CMK (cell line): ENCODE results near the gene MED13L.

Experiments used
- DNase-seq: peaks from one replicate; pipeline ENCODE4 v3.0.0-alpha.2; 2010; ENCODE audit warnings: low read depth

The MED13L gene

DNA sequence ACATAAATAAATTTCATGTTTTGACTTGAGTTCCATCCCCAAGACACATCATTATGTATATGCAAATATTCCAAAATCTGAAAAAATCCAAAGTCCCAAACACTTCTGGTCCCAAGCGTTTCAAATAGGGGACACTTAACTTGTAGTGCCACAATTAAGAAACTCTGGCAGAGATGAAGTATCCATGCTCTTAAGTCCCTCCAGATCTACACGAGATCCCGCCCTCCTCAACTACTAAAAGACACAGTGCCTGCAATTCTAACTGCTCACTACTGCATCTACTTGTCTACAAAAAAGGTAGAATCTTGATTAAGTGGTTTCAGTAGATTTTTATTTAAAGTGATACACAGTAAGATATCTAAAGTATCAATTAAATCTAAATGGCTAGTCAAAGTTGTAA, 97.0 kb downstream of the MED13L start:
- no peak for DNase-seq

DNA sequence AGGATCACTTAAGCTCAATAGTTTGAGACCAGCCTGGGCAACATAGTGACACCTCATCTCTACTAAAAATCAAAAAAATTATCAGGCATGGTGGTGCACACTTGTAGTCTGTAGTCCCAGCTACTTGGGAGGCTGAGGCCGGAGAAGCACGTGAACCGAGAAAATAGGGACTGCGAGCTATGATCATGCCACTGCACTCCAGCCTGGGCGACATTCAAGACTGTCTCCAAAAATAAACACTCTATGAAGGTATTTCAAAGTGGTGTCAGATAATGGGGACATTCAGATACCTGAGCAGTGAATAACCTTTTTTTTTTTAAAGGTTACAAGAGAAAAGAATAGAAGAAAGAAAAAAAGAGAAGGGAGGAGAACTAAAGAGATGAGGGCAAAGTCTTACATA, 98.1 kb downstream of the MED13L start:
- no peak for DNase-seq

DNA sequence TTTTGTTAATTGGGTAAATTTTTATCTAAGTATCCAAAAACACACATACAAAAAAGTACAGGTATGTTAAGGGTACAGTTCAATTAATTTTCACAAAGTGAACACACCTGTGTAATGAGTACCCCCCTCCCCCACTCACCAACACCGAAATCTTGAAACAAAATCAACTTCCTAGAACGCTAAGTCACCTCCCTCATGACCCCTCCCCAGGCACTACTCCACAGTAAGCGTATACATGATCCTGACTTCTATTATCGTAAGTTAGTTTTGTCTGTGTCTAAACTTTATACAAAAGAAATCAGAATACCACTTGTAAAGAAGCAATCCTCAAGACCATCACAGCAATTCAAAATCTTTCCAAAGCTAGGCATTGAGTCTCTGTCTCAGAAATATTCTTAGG, 100.5 kb downstream of the MED13L start:
- no peak for DNase-seq

DNA sequence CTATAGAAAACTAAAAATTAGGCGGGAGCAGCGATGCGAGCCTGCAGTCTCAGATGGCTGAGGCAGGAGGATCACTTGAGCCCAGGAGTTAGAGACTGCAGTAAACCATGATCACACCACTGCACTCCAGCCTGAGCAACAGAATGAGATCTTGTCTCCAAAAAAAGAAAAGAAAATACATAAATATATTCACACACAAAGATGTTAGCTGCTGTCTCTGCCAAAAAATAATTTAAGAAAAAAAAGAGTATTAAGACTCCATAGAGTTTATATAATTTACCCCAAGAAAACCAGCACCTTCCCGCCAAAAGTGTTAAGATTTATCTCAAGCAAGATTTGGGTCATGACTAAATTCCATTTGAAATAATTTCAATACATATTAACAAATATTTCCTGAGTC, 102.6 kb downstream of the MED13L start:
- DNase-seq, result no peak

DNA sequence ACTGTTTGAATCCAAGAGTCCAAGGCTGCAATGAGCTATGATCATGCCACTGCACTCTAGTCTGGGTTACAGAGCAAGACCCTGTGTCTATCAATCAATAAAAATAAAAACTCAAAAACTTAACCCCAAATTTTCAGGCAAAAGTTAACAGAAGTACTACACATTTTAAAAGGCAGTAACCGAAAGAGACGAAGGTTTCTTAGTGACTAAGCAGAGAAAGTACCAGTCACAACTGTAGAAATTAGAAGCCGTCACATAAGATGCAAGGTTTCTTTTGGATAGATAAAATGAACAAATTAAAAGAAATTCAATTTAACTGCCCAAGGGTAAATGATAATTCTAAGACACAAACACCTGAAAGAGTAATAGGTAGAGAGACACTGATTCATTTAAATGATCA, 103.5 kb downstream of the MED13L start:
- DNase-seq, result no peak

DNA sequence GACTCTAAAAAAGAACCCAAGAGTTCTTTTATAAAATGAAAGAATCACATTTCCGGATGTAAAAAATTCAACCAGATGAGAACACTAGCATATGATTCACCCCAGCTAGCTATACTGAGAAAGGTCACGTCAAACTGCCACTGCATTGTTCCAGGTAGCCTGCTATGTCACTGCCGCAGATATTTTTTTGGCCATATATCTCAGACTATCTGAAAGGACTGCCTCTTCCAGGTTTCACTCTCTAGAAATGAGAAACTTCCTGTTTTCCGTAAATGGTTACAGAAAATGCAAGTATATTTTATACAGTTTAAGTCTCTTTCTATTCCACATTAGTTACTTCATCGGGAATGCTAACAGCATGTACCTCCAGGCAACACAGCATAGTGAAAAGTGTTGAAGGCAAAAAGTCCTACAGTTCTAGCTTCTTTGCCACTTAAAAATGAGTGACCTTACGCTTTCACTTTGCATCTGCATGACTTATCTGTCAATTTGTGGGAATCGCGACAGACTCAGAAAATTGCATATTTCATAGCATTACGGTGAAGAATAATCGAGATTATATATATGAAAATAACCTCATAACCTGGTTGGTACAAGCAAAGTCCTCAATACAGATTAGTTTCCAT, 105.2 kb downstream of the MED13L start:
- DNase-seq, result no peak

DNA sequence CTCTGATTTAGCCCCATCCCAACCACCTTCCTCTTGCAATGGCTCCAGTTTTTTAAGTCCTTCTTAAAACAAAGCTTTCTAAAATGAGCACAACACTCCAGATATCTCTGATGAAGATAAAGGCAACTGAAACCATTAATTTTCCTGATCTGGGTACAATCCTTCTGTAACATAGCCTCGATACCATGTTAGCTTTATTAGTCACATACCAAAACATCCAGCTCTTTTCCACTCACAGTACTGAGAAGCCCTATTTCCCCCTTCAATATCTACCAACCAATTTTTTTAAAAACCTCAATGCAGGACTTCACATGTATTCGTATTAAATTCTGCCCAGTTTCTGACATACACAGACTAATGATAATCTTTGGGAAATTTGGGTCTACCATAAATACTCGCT, 105.9 kb downstream of the MED13L start:
- no peak for DNase-seq

DNA sequence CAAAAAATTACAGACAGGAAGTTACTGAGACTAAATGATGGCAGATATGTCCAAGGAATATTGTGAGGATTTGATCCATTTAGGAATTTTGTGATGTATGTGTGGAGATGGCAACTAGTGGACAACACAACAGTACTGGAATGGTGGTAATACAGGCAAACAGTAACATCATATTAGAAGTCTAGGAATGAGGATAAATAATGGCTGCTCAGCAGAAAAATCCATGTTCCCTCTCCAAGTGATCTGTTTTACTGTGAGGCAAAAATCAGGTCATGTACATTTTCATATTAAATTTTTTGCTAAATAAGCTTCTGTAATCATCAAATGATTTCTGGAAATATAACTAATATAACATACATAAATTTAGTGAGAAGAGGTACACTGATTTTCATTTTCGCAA, 108.4 kb downstream of the MED13L start:
- DNase-seq, result no peak

DNA sequence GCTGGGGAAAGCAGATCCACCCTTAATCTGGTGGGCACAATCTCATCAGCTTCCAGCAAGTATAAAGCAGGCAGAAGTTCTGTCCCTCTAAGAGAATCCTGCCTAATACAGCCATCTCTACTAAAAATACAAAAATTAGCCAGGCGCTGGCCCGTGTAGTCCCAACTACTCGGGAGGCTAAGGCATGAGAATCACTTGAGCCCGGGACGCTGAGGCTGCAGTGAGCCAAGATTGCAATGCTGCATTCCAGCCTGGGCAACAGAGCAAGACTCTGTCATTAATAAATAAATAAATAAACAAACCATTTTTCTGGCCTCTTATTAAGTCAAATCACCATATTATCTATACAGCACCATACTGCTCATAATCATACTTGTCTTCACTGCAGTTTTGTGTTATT, 111.2 kb downstream of the MED13L start:
- DNase-seq, result no peak

DNA sequence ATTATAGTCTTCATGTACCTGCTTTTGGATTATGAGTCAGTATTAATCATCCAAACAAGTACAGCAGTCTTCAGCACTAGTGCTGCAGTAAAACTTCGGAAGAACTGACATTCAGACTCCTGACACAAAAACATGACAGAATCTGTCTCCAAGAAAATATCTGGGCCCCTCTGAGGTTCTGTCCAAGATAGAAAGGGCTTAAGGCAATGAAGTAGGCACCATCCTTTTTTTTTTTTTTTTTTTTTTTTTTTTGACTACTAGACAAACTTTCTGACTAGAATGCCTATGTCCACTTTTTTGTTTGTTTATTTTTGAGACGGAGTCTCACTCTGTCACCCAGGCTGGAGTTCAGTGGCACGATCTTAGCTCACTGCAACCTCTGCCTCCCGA, 112.5 kb downstream of the MED13L start:
- no peak for DNase-seq

DNA sequence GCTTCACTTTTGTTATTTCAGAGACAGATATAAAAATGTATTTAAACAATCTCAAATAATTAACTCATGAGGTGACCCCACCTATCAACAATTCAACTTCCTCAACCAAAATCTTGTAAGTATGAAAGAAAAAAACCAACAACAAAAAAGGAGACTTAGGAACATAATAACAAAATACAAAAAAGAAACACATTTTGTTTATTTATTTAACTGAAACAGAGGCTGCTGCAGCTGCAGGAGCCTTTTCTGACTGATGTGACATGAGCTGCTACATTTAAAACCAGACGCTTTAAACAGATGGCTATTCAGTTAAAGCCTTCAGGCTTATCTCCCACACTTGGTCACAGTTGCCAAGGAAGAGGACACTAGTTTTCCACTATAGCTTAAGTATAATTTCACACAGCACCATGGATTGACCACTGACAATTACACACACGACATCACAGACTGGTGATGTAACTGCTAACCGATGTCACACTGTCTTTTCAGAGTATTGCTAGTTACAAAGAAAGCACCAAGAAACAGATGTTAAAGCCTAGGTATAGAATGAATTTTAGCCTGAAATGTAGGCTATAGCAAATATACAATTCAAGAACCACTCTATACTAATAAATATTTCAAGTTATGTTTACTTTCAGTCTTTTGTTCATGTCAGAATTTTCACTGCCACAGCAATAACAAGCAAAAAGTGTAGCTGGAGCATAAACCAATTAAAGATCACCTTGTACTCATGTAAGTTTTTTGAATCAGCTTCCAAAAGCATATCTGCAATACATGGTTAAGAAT, 113.0 kb downstream of the MED13L start:
- peak; percentile 12 for DNase-seq

DNA sequence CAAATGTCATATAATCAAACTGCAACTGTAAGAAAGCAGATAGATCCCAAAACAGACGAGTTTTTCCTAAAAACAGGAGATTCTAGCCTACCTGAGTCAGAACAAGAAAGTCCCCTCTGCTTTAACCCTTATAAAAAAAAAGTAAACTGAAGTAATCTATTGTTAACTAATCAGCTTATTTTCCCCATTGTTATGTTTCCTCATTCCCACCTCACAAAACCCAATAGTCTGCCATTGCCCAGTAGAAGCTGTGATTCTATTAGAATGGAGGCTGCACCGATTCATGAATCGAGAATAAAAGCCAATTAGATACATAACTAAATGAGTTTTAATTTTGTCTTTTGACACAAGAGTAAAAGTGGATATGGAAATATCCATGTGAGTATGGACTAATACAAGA, 115.4 kb downstream of the MED13L start:
- DNase-seq, result no peak

DNA sequence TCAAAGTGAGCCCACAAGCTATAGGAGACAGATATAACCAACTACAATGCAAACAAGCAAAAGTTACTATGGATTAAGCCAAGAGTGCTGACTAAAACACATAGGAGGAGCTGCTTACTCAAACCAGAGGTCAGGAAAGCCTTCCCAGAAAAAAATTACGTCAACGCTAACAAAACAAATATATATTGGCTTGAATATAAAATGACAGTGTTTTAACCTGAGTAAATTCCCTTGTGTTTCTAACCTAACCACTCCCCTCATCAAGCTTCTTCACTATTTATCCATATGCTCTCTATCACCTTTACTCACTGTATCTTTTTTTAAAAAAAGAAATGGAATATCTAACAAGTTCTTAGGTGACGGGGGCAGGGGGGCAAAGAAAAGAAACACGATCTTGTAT, 115.9 kb downstream of the MED13L start:
- no peak for DNase-seq

DNA sequence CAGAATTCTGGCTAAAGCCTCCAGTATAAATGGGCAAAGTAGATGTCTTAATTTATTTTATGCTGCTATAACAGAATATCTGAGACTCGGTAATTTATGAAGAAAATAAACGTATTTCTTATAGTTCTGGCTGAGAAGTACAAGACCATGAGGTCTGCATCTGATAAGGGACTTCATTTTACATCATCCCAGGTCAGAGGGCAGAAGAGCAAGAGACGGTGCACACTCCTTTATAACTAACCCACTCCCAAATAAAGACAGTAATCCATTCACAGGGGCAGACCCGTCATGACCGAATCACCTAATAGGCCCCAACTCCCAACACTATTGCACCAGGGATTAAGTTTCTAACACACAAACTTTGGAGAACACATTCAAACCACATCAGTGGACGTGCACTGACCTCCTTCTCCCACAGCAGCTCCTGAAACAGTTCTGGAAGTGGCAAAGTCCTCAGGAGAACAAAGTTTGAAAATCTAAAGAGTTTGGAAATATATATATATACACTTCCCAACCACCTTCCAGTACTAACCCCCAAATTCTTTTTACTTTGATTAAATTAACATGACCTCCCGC, 116.5 kb downstream of the MED13L start:
- DNase-seq, result no peak

DNA sequence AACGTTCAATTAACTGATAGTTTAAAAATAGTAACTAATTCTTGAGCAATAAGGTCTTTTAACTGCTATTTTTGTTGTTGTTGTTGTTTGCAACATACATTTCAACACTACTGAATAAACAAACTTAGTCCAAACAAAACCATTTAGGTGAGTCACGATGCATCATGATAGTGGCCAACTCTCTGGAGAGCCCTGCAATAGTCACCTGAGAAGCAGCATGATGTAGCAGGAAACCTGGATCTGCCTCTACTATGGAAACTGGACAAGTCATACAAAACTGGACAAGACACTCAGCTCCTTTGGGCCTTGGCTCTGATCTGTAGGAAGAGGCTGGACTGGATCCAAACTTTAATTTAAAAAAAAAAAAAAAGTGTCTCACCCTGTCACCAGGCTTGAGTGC, 117.3 kb downstream of the MED13L start:
- no peak for DNase-seq

DNA sequence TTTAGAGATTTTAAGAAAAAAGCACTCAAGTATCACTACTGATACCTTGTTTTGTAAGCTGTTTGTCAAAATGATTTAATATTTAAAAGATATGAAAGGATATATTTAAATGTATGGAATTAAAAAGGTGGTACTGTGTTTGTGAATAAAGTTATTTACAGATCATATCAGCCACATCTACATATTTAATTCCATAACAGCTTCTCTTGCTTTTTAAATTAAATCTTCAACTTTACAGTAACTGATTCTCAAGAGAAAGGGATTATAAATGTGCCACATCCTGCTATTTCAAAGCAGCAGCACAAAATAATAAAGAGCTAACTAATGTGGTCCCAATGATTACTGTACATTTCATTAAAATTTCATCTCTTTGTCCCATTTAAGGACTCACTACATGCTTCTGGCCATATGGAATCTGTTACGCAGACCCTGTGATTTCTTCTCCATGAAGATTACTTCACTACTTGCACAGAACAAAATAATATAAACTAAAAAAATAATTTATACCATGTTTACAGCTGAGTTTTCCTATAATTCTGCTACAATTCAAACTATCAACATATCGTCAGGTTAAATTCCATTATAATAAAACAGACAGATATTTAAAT, 117.8 kb downstream of the MED13L start:
- no peak for DNase-seq

DNA sequence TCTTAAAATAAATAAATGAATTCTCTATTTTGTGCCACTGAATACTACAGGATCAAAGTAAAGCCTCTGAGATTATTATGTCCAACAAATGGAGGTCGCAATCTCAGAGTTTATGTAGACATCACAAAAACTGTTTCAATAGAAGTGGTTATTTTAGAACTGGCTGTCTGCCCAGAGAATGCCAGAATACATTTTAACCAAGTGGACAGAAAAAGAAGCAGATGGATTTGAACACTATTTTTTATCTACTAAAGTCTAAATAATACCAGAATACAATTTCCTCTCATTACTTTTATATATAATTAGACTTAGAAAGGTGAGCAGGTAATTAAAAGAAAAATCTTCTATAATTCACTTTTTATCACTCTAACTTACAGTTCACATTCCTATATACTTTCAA, 118.3 kb downstream of the MED13L start:
- no peak for DNase-seq

DNA sequence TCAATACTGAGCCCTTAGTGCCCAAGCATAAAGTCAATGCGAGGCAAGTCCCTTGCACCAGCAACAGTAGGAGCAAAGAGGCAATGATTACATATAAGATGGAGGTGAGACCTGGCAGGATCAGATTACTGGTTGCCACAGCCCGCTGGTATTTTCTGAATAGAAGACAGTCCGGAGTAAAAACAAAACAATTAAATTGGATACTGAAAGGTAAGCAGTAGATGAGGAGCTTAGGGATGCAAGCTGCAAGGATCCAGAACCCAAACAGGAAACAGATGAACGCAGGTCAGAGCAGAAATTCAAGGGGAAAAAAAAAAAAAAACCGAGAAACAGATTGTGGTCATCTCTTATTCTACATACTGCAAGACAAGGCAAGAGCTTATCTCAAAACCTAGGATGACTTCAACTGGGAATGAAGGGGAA, 119.6 kb downstream of the MED13L start:
- DNase-seq, result no peak

DNA sequence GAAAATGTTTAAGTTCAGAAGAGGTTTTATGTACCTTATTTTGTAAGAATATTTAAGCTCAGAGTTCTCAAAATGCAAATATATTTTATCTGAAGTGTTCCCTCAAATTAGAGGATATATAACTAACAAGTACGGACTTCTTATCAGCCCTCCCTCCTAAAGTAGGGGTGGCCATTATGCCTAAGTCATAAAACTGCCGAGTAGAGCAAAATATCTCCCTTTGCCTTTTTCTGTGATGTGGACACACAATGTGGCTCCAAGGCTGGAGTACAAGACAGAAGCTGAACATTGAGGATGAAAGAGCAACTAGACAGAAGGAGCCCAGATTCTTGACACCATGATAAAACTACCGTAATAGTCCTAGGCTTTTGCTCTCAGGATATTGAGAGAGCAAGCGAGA, 120.9 kb downstream of the MED13L start:
- DNase-seq, result no peak

DNA sequence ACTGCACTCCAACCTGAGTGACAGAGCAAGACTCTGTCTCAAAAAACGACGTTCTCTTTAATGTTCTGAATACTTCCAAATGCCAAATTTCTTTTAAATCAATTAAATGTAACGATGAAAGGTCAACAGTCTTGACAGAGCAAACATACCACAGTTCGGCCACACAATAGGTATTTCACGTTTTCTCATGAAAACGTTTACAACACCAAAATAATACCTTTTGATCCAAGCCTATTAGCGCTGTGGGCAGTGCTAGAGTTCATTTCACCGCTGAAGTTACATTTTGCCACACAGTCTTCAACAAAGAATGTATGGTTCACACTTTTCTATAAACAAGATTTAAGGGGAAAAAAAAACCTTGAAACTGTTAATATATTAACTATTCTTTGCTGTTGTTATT, 122.1 kb downstream of the MED13L start:
- DNase-seq, result no peak

DNA sequence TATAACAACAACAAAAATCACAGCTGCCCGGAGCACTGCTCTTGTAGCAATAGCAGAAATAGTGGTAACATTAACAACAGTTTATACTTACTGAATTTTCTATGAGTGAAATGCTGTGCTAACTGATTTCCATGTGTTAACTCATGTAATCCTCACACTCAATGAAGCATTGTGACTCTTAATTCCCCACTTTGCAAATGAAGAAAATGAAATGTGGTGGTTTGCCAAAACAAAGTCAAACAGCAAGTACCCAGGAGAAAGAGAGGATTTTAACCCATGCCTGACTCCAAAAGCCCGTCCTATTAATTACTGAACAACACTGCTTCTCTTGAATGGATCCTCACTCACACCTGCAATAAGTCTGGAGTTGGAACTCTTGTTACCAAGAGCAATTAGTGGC, 123.5 kb downstream of the MED13L start:
- DNase-seq, result no peak

DNA sequence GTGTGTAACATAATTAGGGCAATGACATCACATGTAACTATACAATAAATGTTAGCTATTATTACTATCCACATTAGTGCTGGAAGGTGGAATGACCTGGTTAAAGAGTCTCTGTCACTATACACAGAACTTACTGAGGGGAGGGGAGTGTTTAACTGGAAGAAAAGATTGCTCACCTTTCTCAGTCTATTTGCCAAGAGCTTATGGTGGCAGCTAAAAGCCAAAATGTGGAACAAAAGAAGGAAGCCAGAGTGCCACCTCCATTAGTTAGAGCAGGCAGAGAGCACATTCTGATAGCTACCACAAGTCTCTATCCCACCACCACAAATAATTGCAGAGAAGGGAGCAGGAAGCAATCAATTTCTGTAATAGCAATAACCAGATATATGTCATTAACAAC, 124.4 kb downstream of the MED13L start:
- no peak for DNase-seq

DNA sequence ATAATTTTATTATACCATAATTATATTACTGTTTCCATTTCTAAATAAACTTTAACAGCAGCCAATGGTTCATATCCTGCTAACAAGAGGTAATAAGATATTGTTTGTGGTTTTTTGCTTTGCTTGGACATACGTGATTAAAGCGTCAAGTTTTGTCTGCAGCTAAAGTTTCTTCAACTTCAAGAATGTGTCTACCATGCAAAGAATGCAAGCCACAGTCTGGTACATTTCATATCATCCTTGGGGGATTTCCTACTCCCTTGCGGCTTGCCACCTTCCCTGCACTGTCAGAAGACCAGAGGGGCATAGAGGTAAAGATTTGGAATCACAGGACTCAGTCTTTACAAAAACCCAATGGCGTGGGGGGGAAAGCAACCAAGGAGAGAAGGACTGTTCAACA, 125.2 kb downstream of the MED13L start:
- no peak for DNase-seq
